Stimulated activated CD4-positive, alpha-beta T cell treated with anti-CD3 and anti-CD28 coated beads, Interleukin-12 subunit alpha, Interleukin-12 subunit beta, amount 100 ng/mL, for 4 hours (primary cell): Measurements from ENCODE around the gene UACA.

ENCODE experiments used
- DNase-seq: peaks from one replicate; pipeline ENCODE4 v3.0.0-alpha.2; 2020

Gene UACA

GRCh38 chr15:70659662-70660061 is 103.7 kb downstream of the UACA start:
- DNase-seq: no peak

- no peak for DNase-seq
These were observed 104.7 kb downstream of the UACA start for GRCh38 chr15:70658641-70659040.

DNA sequence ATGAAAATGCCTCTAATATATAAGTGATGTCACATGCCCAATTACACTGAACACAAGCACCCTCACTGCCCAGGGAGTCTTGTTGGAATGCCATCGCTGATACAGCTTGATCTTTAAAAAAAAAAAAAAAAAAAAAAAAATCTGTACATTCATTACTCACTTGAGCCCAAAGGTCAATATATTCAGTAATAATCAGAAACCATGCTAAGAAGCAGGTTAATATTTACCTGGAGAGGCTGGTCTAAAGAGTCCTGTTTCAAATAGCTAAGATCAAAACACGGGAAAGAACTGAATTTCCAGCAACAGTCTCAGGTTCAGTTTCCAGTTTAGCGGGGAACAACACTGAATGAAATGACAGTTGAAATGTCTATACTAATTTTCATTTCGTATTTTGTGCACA is 109.9 kb downstream of the UACA start:
- DNase-seq: no peak

DNA sequence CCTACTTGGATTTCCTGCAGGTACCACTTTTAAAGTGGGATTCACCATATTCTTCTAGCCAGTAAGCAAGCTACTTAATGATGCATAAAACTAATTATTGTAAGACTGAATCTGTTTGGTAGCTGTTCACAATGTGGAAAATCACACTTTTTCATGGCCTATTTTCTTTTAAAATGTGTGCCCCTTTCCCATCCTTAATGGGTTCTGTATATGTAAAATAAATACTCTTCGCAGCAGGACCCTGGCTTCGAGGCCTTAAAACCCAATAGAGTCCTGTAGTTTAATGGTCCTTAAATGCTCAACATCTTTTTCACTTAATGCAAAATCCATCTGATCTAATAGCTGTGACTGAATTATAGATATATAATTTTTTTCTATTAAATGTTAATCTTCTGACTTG is 111.0 kb downstream of the UACA start:
- DNase-seq: no peak

DNA sequence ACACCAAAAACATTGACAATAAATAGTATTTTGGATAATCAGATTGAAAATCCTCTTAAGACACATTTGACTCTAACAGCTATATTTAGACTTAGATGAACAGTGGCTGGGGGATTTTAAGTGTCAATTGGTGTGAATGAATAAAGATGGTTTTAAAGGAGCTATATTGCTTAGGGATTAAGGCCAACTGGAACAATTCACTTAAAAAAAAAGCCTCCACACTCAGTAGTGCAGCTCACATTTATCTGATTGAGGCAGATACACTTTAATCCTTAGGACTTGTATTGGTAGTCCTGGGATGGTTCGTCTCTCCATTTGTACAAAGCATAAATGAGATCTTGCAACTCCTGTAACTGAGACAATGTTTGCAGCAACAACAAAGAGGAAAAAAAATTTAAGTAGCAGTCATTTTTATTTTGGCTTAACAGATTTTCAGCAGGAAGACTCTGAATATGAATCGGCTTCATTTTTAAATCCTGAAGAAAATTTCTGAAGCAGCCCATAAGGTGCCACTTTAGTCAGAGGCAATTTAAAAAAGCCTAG is 112.0 kb downstream of the UACA start:
- no peak for DNase-seq

GRCh38 chr15:70650567-70651302 is 112.6 kb downstream of the UACA start:
- no peak for DNase-seq

DNA sequence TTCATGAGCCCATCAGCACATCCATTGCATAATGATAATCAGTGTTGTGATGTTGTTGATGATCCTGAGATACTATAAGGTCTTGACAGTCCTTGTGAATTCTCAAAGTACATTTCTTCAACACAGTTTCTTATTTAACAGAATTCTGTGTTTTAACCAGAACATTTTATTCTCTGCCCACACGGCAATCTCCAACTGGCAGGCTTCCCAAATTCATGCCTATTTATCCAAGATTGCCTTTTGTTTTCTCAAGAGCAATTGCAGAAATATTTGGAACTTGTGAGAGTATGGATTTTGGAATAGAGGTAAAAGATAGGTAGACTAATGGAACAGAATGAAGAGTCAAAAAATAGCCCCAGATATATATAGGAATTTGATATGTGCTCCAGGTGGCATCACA is 116.0 kb downstream of the UACA start:
- DNase-seq: no peak

- DNase-seq: no peak
These were observed 117.2 kb downstream of the UACA start for GRCh38 chr15:70646169-70646568.

- DNase-seq: no peak
These were observed 119.6 kb downstream of the UACA start for GRCh38 chr15:70643783-70644125.

GRCh38 chr15:70643106-70643782 is 120.1 kb downstream of the UACA start:
- no peak for DNase-seq

GRCh38 chr15:70636540-70637165 is 126.7 kb downstream of the UACA start:
- no peak for DNase-seq

DNA sequence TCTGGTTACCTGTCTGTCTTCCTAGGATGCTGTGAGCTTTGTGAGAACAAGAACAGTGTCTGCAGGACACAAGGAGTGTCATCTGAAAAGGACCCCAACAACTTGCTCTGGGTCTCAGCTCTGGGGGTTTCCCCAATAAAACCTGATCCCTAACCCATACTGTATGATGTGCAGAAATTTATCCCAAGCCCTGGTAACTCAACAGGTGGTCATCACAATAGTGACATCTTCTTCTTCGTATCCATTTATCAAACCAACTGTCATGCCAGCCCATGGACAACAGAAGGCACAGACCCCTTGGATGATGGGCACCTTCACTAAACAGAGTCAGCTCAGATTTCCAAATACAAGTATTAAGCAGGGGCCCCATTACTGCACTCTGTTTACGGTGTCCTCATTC is 127.5 kb downstream of the UACA start:
- DNase-seq: no peak

DNA sequence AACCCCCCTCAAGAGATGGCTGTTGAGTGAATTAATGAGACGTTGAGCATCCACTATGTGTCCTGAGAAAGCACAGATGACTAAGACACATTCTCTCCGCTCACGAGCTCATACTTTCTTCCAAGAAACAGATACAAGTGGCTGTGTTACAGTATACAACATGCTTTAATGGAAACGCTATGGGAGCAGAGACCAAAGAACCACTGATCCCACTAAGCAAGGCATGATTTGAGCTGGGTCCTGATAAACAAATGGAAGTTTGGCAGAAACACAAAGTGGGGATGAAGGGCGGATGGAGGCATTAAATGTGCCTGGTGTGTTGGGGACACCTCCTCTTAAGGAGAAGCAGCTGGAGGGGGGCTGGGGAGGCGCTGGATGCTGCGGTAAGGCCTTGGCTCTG is 129.4 kb downstream of the UACA start:
- DNase-seq: no peak

GRCh38 chr15:70633103-70633831 is 130.1 kb downstream of the UACA start:
- DNase-seq: no peak

GRCh38 chr15:70632491-70633102 is 130.8 kb downstream of the UACA start:
- no peak for DNase-seq

DNA sequence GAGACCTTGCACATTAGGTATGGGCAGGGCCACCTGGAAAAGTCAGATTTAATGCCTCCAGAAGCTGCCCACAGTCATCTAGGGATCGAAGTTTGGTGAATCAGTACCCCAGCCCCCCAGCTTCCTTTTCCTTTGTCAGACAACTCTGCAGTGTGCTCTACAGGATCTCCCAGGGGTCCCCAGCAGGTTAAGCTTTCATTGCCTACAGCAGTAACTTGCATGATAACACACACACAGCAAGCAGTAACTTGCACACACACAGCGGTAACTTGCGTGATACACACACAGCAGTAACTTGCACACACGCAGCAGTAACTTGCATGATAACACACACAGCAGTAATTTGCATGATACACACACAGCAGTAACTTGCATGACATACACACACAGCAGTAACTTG is 131.3 kb downstream of the UACA start:
- no peak for DNase-seq

DNA sequence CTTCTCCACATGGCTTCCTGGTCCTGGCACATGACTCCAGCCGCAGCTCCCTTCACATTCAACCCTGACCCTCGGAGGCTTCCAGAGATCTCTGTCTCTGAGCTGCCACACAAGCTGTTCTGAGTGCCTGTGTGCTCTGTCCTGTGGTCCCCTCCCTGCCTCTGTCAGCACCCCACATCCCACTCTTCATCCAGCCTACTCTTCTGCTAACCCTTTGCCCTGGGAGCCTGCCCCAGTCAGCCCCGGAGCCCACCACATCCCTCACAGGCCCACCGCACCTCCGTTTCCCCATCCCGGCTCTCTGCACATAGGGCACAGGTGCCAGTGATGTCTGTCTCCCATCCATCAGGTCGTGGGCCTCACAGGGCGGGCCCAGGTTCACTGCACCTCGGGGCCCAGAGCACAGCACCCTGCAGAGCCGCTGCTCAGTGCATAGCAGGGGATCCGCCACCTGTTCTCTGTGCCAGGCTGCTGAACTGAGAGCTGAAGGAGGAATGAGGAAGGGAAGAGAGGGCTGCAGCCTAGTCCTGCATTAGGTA is 133.6 kb downstream of the UACA start:
- DNase-seq: no peak

- no peak for DNase-seq
These were observed 134.8 kb downstream of the UACA start for GRCh38 chr15:70628549-70628896.

GRCh38 chr15:70627734-70628548 is 135.4 kb downstream of the UACA start:
- DNase-seq: no peak

- DNase-seq: no peak
These were observed 136.0 kb downstream of the UACA start for GRCh38 chr15:70627322-70627721.

DNA sequence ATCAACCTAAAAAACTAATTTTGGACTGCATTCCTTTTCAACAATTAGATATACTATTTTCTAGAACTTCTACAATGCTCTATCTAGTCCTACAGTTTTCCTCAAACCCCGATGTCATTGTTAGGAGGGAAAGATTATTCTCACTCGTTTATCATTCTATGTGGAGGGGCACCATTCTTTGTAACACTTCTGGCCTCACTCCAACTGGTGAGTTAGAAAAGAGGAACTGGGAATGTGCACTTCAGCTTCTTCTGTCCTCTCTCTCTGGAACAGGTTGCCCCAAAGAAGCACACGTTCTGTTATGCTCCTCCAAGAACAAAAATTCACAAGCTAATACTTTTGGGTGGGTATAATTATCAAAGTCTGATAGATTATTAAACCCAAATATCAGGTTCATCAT is 137.9 kb downstream of the UACA start:
- DNase-seq: no peak

DNA sequence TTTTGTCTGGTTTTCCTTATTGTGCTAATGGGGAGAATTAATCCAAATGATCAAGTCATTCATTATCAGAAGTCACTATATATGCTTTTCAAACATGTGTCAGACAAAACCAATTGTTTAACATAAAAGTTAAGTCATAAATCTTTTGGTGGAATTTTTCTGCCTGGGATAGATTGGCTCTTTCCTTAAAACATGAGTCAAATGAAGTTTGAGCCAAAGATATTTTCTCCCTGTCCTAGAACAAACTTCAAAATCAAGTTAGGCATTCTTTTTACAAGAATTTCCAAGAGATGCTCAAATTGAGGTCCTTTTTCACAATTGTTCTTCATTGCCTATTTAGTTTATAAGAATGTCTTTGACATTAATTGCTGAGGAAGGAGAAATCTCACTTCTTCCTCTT is 138.3 kb downstream of the UACA start:
- DNase-seq: no peak
